Endothelial cell of hepatic sinusoid (primary cell): ENCODE results near the gene CBX1.
"Not testable (repeated sequence)": the region's sequence is repeated elsewhere in the genome, so short reads cannot be mapped to it uniquely, and the experiment has no call there.

ENCODE experiments used
- in situ Hi-C: cut with HindIII; loops from 2 replicates; pipeline ENCODE4 v1.10.0; 2017; ENCODE audit warnings: low sequenced_read_pairs

CBX1 gene

GRCh38 chr17:48123776-48124388 is 22.6 kb upstream of the CBX1 start:
- in situ Hi-C loops: no loop called here

- in situ Hi-C loops: no loop called here
These were observed 21.8 kb upstream of the CBX1 start for GRCh38 chr17:48123111-48123510.

- in situ Hi-C loops: no loop called here
These were observed 21.4 kb upstream of the CBX1 start for GRCh38 chr17:48122665-48123045.

- in situ Hi-C loops: no loop called here
These were observed 20.8 kb upstream of the CBX1 start for GRCh38 chr17:48121923-48122664.

- in situ Hi-C loops: no loop called here
These were observed 12.0 kb upstream of the CBX1 start for GRCh38 chr17:48113201-48113676.

GRCh38 chr17:48111937-48112241 is 10.6 kb upstream of the CBX1 start:
- in situ Hi-C loops: no loop called here

- in situ Hi-C loops: no loop called here
These were observed 9.5 kb upstream of the CBX1 start for GRCh38 chr17:48110761-48111160.

- in situ Hi-C loops: no loop called here
These were observed 6.1 kb upstream of the CBX1 start, which contains the start of gene SNX11 for GRCh38 chr17:48107137-48108055. SNX11 (plus strand) TSS chr17:48107766; CDS start chr17:48112044, 4,278 bp downstream.

- in situ Hi-C loops: no loop called here
These were observed 5.5 kb upstream of the CBX1 start for GRCh38 chr17:48106802-48107136.

GRCh38 chr17:48104440-48104839 is 3.2 kb upstream of the CBX1 start:
- in situ Hi-C loops: no loop called here

- in situ Hi-C loops: no loop called here
These were observed 1.8 kb upstream of the CBX1 start for GRCh38 chr17:48102798-48103715.

GRCh38 chr17:48102043-48102750 is 919 bp upstream of the CBX1 start:
- in situ Hi-C loops: no loop called here

GRCh38 chr17:48100591-48101011 is 677 bp downstream of the CBX1 start:
- in situ Hi-C loops: no loop called here

GRCh38 chr17:48100160-48100559 is 1.1 kb downstream of the CBX1 start:
- in situ Hi-C loops: no loop called here

GRCh38 chr17:48095611-48096010 is 5.7 kb downstream of the CBX1 start:
- in situ Hi-C loops: no loop called here

GRCh38 chr17:48093341-48094045 is 7.8 kb downstream of the CBX1 start:
- in situ Hi-C loops: no loop called here

GRCh38 chr17:48084932-48085331 is 16.3 kb downstream of the CBX1 start:
- in situ Hi-C loops: loop anchor here (5.0 kb wide), 2 partner anchors 52 to 53 kb away; no protein-coding TSS in a partner anchor

- in situ Hi-C loops: loop anchor here (5.0 kb wide), 2 partner anchors 50 to 55 kb away; no protein-coding TSS in a partner anchor
These were observed 19.4 kb downstream of the CBX1 start for GRCh38 chr17:48081858-48082257.

GRCh38 chr17:48077152-48077551 is 24.1 kb downstream of the CBX1 start:
- in situ Hi-C loops: not testable (repeated sequence)
